ENCODE results near the gene SH3BP5L. TPM values are rescaled to one million over a fixed set of nuclear protein-coding genes. Genes with fewer than 3 reads are reported as not detected.

Gene SH3BP5L
- total RNA-seq, 4 donors from 2014 or later = 25.2 to 32.0 (median 30.0) TPM

DNA sequence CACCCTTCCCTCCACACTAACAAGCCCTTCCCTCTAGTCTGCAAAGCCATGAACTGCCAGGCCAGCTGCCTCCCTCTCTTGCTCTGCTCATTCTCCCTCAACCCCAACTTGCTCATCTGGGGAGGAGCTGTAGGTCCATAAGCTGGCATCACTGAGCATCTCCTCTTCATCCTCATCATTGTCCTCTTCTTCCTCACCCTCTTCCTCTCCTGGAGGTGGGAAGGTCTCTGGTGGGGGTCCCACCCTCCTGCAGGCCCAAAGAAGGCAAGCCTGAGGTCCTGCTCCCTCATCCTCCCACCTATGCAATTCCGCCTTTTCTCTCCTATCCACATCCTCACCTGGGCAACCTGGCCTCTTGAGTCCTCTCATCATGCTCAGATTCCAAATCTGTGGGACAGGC lies 30.5 kb upstream of the SH3BP5L start:
- H3K4me1 ChIP-seq = peaks cover 15 to 18% of the 10 kb centered on the region in 2 donors
- 93 to 96% methylated on average over 1 of the region's 1 CpG for WGBS, 2 donors
- intact Hi-C loops (cut with DNase I) = no loop called here

GRCh38 chr1:248855580-248855979 lies 29.9 kb upstream of the SH3BP5L start:
- Histone ChIP-seq H3K27me3 (no peaks in the 10 kb centered on the region), H3K4me1 (peaks cover 15 to 18% of the 10 kb centered on the region in 2 donors), H3K27ac (no peak overlapping the region), H3K9me3 (no peaks in the 10 kb centered on the region), H3K36me3 (peaks cover 0 to under 1% of the 10 kb centered on the region in 2 donors), H3K4me3 (replicated peaks in 1 of 3) (no peak overlapping the region)
- WGBS, 2 donors = 92 to 97% methylated on average over 5 of the region's 6 CpGs
- DNase-seq = no peak
- TF ChIP-seq POLR2A (IDR thresholded peaks at IDR 0.05) = no peak
- TF ChIP-seq, protein P1, sequence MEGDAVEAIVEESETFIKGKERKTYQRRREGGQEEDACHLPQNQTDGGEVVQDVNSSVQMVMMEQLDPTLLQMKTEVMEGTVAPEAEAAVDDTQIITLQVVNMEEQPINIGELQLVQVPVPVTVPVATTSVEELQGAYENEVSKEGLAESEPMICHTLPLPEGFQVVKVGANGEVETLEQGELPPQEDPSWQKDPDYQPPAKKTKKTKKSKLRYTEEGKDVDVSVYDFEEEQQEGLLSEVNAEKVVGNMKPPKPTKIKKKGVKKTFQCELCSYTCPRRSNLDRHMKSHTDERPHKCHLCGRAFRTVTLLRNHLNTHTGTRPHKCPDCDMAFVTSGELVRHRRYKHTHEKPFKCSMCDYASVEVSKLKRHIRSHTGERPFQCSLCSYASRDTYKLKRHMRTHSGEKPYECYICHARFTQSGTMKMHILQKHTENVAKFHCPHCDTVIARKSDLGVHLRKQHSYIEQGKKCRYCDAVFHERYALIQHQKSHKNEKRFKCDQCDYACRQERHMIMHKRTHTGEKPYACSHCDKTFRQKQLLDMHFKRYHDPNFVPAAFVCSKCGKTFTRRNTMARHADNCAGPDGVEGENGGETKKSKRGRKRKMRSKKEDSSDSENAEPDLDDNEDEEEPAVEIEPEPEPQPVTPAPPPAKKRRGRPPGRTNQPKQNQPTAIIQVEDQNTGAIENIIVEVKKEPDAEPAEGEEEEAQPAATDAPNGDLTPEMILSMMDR (IDR thresholded peaks at IDR 0.05) = no peak
- intact Hi-C loops (cut with DNase I) = no loop called here

More for the DNA sequence above, 30.5 kb upstream of the SH3BP5L start:
- H3K27me3 ChIP-seq = no peaks in the 10 kb centered on the region
- H3K36me3 ChIP-seq = no peaks in the 10 kb centered on the region
- TF ChIP-seq POLR2A (IDR thresholded peaks at IDR 0.05) = no peak
- TF ChIP-seq, protein P1 (IDR thresholded peaks at IDR 0.05) = no peak
- no peak for DNase-seq
- no peak overlapping the region for H3K4me3 ChIP-seq (replicated peaks in 1 of 3)
- no peaks in the 10 kb centered on the region for H3K9me3 ChIP-seq
- no peak overlapping the region for H3K27ac ChIP-seq

DNA sequence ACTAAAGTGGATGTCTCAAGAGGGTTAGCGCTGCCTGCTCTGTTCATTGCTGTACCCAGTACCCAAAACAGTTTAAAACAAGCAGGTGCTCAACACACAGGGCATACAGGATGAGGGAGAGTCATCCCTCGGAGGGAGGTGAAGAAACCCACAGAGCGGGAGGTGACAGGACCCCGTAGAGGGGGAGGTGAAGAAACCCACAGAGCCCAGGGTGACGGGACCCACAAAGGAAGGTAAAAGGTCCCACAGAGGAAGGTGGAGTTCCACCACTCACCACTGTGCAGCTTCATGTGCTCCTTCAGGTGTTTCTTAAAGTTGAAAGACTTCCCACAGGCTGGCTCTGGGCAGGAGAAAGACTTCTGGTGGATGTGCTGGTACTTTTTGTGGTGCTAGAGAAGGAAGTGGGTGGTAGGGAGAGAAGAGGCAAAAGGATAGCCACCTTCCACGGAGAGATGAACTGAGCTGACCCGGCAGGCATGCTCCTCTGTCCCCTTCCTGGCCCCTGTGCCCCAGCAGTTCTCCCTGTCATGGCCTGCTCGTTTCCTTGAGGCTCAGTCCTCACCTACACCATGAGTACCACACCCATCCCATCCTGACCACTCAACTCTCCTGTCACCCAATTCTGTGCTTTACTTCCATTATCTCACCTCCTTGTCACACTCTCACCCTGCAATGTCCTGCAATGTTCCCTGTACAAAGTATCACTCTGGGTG lies 28.1 kb upstream of the SH3BP5L start:
- H3K9me3 ChIP-seq = no peaks in the 10 kb centered on the region
- peaks cover 13 to 15% of the 10 kb centered on the region in 2 donors for H3K4me1 ChIP-seq
- TF ChIP-seq, protein P1 (IDR thresholded peaks at IDR 0.05) = no peak
- TF ChIP-seq POLR2A (IDR thresholded peaks at IDR 0.05) = no peak
- H3K36me3 ChIP-seq = peaks cover 9 to 11% of the 10 kb centered on the region in 2 donors
- no peaks in the 10 kb centered on the region for H3K27me3 ChIP-seq
- 89 to 92% methylated on average over 8 of the region's 8 CpGs for WGBS, 2 donors
- no peak for DNase-seq
- no peak overlapping the region for H3K4me3 ChIP-seq (replicated peaks in 1 of 3)
- no peak overlapping the region for H3K27ac ChIP-seq
- intact Hi-C loops (cut with DNase I) = no loop called here

- TF ChIP-seq POLR2A (IDR thresholded peaks at IDR 0.05) = no peak
- TF ChIP-seq, protein P1 (IDR thresholded peaks at IDR 0.05) = no peak
These were observed 27.0 kb upstream of the SH3BP5L start for GRCh38 chr1:248852481-248853405.

More at GRCh38 chr1:248852481-248853405, 27.0 kb upstream of the SH3BP5L start:
- 84 to 87% methylated on average over 7 of the region's 7 CpGs for WGBS, 2 donors
- Histone ChIP-seq H3K4me1 (peaks cover 8 to 10% of the 10 kb centered on the region in 2 donors), H3K4me3 (replicated peaks in 1 of 3) (no peak overlapping the region), H3K27me3 (no peaks in the 10 kb centered on the region), H3K36me3 (peaks cover 18 to 22% of the 10 kb centered on the region in 2 donors), H3K9me3 (no peaks in the 10 kb centered on the region), H3K27ac (no peak overlapping the region)
- intact Hi-C loops (cut with DNase I) = no loop called here
- no peak for DNase-seq
